ENCODE data around the gene CD7.

Gene CD7

GRCh38 chr17:82285141-82285540, 32.3 kb downstream of the CD7 start:
- TF ChIP-seq CTCF (IDR thresholded peaks at IDR 0.05; ENCODE audit: low read depth, low read length, missing control alignments), result no peak
- no peak for DNase-seq (ENCODE audit: low read depth)
- H3K4me3 ChIP-seq (ENCODE audit: low read depth, low read length), result no peak overlapping the region
- in situ Hi-C loops (cut with HindIII; ENCODE audit: low sequenced_read_pairs), result no loop called here

GRCh38 chr17:82283208-82283749, 34.1 kb downstream of the CD7 start:
- TF ChIP-seq CTCF (IDR thresholded peaks at IDR 0.05; ENCODE audit: low read depth, low read length, missing control alignments), result no peak
- H3K4me3 ChIP-seq (ENCODE audit: low read depth, low read length), result no peak overlapping the region
- in situ Hi-C loops (cut with HindIII; ENCODE audit: low sequenced_read_pairs), result no loop called here
- DNase-seq (ENCODE audit: low read depth), result no peak

GRCh38 chr17:82282239-82283207, 34.9 kb downstream of the CD7 start:
- TF ChIP-seq CTCF (IDR thresholded peaks at IDR 0.05; ENCODE audit: low read depth, low read length, missing control alignments), result no peak
- no peak overlapping the region for H3K4me3 ChIP-seq (ENCODE audit: low read depth, low read length)
- no peak for DNase-seq (ENCODE audit: low read depth)
- in situ Hi-C loops (cut with HindIII; ENCODE audit: low sequenced_read_pairs), result no loop called here

- TF ChIP-seq CTCF (IDR thresholded peaks at IDR 0.05; ENCODE audit: low read depth, low read length, missing control alignments), result no peak
- no peak for DNase-seq (ENCODE audit: low read depth)
- no peak overlapping the region for H3K4me3 ChIP-seq (ENCODE audit: low read depth, low read length)
- in situ Hi-C loops (cut with HindIII; ENCODE audit: low sequenced_read_pairs), result no loop called here
Measured at GRCh38 chr17:82281502-82282238, 35.7 kb downstream of the CD7 start.

- no peak overlapping the region for H3K4me3 ChIP-seq (ENCODE audit: low read depth, low read length)
- no peak for TF ChIP-seq CTCF (IDR thresholded peaks at IDR 0.05; ENCODE audit: low read depth, low read length, missing control alignments)
- in situ Hi-C loops (cut with HindIII; ENCODE audit: low sequenced_read_pairs), result no loop called here
Measured at GRCh38 chr17:82281076-82281475, 36.3 kb downstream of the CD7 start.

DNA sequence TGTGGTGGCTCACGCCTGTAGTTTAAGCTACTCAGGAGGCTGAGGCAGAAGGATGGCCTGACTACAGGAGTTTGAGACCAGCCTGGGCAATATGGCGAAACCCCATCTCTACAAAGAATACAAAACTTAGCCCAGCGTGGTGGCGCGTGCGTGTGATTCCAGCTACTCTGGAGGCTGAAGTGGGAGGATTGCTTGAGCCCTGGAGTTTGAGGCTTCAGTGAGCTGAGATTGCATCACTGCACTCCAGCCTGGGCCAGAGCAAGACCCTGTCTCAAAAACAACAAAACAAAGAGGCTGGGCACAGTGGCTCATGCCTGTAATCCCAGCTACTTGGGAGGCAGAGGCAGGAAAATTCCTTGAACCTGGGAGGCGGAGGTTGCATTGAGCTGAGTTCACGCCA, 36.9 kb downstream of the CD7 start:
- in situ Hi-C loops (cut with HindIII; ENCODE audit: low sequenced_read_pairs), result no loop called here
- no peak overlapping the region for H3K4me3 ChIP-seq (ENCODE audit: low read depth, low read length)
- TF ChIP-seq CTCF (IDR thresholded peaks at IDR 0.05; ENCODE audit: low read depth, low read length, missing control alignments), result no peak
- DNase-seq (ENCODE audit: low read depth), result no peak

More at GRCh38 chr17:82281076-82281475, 36.3 kb downstream of the CD7 start:
- DNase-seq (ENCODE audit: low read depth), result no peak
